GM20431 (cell line): ENCODE measurements around the gene HOXA2.

Experiments used
- in situ Hi-C: fragments of 300-500 bp; cut with MseI, MboI; formaldehyde crosslinking; loops from one replicate; pipeline ENCODE4 v1.15.0; 2020; ENCODE audit warnings: low sequenced_read_pairs; ENCODE audit not compliant: unreplicated experiment

The HOXA2 gene

DNA sequence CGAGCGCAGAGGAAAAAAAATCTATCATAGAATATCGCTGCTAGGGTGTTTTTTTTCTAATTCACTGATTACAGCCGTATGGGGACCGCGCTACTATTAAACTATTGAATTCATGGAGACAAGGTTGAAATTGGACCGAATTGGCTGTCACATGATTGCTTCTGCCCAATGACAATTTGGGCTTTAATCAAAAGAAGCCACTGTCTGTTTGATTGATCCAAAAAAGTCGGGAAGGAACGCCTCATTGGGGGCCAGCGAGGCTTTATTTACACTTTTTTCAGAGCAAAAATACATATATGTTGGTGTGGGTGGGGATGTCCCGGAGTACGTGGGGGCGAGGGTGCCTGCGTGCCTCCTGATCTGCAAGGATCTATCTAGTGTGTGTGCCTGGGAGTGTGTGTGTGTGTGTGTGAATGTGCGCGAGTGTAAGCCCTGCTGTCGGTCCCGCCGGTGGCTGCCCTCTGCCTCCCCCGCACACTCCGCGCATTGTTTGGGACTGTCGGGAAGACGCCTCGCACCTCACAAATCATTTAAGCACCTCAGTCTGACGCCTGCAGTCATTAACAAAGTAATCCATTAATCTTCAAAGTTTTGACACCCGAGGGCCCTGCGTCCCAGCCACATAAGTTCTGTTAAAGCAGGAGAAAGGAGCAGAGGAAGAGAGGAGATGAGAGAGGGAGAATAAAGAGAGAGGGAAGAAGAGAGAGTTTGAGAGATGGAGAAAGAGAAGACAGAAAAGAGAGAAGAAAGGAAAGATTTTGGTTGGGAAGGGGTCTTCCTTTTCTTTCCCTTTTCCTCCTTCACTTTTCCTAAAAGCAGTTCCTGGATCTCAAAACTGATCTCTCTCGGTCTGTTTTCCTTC is at the start of gene HOXA2:
HOXA2 (minus strand) TSS at position 103 of the 862 bp plus-strand sequence. CDS start 183 bp downstream, outside the sequence.
- in situ Hi-C loops: no loop called here

DNA sequence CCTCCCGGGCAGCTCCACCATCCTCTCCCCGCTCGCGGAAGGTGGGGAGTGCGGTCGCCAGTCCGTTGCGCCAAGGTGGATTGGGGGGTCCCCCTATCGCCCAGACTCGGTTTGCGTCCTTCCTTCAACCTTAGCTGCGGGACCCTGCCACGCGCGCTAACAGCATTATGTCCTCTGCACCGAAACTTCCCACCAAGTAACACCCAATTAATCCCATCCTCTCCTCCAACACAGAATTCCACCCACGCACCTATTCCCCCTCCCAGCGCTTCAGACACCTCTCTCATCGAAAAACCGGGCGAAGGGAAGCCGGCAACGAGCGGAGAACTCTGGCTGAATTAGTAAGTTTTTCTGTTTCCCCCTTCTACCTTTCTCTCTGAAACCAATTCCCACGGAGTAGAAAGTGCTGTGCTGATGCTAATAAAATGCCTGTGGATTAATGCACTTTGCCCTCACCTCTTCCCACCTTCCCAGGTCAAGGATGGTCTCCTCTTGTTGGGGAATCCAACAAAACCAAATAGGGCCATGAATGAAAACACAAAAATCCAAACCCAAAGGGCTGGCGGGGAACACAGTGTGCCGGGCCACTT is 49.0 kb upstream of the HOXA2 start:
- in situ Hi-C loops: loop anchor here (25.0 kb wide), 2 partner anchors 764 to 1289 kb away; no protein-coding TSS in a partner anchor

DNA sequence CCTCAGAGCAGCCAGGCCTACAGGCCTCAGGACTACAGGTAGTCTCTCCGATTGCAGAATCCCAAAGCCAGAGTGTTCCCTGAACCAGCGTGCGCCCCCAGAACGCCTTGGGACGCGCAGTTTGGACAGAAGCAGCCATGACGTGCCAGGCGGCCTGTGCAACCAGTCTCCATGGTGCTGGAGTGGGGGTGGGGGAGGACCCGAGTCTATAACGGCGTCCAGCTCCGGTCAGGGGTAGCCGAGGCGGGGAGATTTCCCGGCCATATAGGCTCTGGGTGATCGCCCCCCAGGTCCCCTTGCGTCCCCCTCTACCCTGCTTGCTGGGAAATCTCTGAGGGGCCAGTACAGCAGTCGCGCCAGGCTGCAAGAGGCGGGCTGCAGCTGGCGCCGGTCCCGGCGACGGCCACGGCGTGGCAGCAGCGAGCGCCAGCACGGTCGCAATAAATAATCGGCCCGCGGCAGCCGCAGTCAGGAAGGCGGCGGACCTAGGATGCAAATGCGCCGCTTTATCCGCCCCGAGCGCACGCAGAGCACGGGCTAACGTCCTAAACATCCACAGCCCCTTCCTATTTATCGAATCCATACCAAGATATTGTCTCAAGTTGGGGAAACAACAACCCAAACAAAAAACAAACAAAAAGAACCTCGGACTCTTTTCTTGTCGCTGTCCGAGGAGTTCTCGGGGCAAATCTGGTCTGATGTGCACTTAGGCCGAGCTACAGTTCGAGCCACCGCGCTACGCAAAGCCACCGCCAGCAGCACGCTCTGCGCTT is 48.3 kb upstream of the HOXA2 start:
- in situ Hi-C loops: loop anchor here (25.0 kb wide), 2 partner anchors 763 to 1288 kb away; no protein-coding TSS in a partner anchor

DNA sequence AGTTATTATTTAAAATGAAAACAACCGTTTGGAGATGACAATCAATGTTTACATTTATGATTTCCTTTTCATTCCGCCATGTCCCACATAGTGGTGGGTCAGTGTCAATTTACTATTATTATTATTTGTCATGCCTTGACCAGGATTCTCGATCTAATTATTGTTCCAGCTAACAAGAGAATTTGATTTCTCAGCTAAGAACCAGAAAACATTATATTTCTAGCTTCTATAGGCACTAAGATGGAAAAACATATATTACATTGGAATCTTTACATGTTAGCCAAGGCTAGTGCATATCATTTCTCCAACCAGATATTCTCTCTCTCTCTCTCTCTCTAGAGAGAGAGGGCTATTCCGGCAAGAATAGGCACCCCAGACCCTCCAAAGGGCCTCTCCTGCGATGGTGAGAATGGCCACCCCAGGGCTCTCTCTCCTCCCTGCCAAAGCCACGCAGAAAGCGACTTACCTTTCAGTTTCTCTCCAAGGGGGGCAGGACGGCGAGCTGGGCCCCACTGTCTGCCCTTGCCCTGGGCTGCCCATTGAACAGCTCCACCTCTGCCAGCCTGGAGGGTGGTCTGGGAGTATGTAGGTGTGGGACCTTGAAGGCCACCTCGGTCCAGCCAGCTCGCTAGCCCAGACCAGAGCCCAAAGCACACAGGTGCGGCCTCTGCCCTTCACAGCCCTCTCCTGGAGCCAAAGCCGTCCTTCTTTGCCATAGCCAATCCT is 47.5 kb upstream of the HOXA2 start:
- in situ Hi-C loops: loop anchor here (25.0 kb wide), 2 partner anchors 763 to 1288 kb away; no protein-coding TSS in a partner anchor

DNA sequence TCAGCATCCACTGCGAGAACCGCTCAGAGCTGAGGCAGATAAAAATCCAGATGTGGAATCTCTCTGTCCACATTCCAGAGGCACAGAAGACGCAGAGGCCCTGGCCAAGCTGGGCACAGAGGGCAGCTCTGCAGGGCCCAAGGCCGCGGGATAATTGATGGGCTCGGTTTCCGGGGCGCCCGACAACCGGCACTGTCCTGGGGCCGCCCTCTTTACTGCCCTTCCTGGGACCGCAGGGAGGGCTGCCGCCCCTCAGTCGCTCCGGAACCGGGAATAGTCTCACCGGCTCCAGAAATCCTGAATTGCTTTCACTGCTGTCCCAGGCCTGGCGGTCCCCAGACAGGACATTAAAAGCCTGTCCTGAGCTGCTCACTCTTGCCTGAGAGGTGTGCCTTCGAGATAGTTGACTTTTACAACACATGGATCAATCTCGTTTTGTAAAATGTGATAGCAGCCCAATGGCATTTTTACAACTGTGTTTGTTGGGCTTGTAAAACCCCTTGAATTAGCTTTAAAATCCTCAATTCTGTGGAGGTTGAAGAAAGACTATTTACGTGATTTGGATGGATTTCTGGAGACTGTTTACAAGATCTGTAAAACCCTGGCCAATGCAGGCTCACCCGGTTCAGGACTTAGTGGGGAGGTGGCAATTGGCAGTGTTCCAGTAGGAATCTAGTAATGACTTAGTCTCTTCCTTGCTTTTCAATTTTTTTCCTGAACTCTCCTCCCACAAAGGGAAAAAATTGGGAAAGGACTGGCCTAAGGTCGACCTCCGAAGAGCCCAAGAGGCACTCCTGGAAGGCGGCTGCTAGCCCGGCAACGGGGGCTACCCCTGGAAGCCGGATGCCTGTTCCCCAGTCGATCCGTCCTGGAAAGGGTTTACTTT is 46.5 kb upstream of the HOXA2 start:
- in situ Hi-C loops: no loop called here

DNA sequence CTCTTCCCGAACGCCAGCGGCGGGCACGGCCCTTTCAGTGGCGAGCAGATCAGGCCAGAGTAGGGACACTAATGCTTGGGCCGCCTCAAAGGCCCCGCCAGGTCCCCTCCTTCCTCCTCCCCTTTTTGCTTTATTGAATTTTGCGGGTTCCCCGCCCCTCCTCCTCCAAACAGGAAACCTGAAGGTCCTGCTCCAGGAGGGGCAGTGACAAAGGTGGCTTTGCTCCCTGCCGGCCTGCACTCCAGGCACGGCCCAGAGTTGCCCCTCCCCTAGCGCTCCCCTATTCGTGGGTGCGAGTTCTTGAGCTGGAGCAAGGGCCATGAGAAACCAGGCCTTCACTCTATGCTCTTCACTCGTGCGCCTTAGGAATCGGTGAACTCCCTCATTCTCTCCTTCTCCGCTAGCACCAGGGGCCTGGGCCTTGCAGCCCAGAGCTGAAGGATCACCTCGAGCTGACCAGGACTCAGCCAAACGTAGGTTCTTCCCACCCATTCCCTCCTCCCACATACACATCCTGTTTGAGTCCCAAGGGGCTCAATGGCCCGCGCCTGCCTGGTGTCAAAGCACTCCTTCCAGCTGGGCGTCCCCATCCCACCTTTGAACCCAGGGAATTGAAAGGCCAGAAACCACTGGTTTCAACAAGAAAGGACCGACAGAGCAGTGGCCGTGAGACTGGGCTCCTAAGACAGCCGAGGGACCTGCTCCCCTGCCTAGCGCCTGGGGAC is 45.7 kb upstream of the HOXA2 start:
- in situ Hi-C loops: no loop called here

DNA sequence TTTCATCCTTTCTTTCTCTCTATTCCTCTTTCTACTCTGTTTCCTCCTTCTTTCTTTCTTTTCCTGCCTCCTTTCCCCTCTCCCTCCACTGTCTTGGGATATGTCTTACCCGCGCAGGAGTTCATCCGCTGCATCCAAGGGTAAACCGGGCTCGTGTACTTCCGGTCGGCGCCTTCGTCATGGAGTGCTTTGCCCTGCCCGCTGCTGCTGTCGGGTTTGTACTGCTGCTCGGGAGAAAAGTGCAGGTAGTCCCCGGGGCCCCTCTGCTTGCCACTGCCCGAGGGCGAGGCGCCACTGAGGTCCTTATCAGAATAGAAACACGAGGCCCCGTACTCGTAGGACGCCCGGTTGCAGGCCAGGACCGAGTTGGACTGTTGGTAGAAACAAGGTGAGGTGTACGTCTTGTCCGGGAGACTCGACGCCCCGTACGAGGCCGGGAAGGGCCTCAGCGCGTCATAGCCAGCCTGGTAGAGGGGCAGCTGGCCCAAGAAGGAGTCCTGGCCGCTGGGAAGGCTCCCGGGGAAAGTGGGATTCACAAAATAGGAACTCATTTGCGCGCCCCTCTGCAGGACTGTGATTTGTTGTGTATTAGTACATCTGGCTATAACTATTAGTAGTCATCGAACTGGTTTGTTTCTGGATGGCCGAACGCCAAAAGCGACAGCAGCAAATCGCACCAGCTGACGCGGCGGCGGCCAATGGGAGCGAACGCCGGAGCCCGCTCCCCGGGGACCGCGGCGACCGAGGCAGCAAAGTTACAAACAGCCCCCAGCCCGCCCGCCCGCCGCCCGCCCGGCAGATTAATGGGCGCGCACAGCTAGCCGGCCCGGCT is 44.9 kb upstream of the HOXA2 start, which contains the start of gene HOXA6:
HOXA6 (minus strand) TSS at position 576 of the 832 bp plus-strand sequence; CDS start at position 551, 25 bp downstream.
- in situ Hi-C loops: no loop called here

DNA sequence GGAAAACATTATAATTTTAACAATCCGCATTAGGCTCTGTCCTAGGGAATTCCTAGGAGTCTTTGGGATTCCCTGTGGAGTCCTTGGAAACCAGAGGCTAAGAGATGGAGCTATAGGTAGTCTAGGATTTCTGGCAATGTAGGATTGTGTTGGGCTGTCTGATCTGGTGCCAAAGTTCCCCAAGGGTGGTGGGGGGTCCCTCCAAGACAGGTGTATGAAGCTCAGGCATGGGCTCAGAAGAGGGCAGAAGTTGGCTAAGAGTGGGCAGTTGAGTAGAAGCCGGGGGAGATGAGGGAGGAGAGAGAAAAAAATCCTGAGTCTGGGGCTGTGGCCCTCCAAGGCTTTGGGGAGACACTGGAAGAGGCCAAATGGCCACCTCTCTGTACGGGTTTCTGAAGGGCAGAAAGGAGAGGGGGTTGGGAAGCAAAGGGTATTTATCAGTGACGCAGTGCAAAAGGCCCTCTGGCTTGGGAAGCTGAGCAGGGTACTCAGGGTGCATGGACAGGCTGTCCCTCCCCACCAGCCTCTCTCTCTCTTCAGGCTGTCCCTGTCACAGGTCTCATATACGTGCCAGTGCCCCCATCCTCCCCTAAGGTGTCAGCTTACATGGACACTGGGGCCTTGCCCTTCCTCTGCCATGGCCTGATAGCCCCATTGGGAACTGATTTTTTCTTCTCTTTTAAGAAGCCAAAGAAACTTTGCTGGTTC is 44.2 kb upstream of the HOXA2 start:
- in situ Hi-C loops: no loop called here

DNA sequence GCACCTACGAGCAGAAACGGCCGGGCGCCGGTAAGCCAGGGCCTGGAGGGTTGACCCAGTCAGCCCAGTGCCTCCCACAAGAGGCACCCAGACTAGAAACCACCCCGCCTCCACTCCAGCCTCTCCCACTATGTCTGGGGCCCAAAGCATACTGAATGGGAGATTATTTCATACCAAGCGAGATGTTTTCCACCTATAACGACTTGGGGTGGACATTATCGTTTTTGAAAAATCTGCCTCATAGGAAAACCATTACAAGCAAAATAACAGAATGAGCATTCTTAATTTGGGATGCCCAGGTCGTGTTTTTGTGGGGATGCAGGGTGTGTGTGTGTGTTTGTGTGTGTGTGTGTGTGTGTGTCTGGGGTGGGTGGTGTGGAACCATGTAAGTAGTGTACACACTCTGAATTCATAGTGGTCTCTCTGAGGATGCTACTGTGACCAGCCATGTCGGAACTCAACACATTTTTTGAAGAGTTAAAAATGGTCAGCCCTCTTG is 43.5 kb upstream of the HOXA2 start:
- in situ Hi-C loops: no loop called here

DNA sequence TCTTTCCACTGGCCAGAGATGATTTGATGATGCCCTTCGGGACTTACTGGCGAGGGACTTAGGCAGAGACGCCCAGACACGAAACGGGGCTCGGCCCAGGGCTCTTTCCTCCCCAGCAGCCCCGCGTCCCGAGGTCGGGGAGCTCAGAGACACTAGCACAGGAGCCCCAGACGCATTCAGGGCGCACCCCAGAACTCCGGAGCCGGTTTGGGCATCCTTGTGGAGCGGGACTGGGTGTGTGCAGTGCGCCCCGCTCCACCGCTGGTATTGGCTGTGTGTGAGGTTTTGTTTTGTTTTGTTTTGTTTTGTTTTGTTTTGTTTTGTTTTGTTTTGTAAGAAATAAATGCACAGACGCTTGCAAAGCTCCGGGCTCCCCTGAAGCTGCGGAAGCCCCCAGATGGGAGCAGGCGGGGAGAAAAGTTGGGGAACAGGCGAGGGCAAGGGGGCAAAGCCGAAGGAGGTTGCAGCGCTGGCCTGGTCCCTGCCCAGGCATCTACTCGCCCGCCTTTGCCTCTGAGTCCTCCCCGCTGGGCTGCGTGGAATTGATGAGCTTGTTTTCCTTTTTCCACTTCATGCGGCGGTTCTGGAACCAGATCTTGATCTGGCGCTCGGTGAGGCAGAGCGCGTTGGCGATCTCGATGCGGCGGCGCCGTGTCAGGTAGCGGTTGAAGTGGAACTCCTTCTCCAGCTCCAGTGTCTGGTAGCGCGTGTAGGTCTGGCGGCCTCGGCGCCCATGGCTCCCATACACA is 42.9 kb upstream of the HOXA2 start:
- in situ Hi-C loops: no loop called here

DNA sequence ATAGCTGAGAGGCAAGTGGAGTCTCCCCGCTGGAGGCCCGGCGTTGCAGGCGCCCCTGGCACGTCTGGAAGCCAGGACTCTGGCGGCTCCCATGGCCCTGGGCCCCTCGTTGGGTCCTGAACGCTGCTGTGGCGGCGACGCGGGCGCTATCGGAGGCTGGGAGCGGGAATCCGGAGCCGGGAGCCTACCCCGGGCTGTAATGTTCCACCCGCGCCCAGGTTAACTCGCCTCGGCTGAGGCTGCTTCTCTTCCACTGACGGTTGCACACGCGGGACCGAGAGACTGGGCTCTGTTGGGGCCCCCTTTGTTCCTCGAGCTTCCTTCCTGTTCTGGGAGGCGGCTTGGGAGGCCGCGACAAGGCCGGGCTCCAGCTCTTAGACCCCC is 42.3 kb upstream of the HOXA2 start:
- in situ Hi-C loops: no loop called here

DNA sequence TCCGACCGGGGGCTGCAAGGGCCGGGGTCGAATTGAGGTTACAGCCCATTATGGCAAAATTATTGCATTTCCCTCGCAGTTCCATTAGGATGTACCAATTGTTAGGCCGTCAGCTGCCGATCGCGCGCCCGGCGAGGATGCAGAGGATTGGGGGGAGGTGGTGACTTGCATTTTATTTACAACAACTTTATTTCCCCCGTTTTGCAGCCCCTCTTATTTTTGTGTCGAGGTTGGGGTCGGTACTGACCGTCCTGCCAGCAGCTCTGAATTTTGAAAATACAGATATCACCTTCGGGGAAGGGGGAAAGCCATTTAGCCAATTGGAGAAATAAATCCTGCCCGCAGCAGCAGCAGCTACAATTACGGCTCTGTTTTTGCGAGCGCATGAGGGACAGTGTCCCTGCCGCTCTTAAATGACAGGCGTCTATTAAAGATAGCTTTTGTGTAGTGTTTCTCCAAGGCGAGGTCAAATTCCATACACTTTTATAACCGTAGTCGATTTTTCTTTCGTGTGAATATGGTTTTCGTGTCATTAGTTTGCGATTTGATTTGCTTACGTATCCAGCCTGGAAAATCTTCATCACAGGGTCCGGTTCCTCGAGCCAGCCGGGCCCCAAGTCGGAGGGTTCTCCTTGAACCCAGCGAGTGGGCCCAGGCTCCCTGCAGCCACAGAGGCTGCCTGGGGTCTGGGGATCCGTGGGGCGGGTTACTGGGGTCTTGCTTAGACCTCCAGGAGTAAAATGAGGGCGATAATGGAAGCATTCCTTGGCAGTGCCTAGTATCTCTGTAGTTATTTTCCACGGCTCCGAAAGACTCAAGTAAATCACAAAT is 41.7 kb upstream of the HOXA2 start:
- in situ Hi-C loops: no loop called here

DNA sequence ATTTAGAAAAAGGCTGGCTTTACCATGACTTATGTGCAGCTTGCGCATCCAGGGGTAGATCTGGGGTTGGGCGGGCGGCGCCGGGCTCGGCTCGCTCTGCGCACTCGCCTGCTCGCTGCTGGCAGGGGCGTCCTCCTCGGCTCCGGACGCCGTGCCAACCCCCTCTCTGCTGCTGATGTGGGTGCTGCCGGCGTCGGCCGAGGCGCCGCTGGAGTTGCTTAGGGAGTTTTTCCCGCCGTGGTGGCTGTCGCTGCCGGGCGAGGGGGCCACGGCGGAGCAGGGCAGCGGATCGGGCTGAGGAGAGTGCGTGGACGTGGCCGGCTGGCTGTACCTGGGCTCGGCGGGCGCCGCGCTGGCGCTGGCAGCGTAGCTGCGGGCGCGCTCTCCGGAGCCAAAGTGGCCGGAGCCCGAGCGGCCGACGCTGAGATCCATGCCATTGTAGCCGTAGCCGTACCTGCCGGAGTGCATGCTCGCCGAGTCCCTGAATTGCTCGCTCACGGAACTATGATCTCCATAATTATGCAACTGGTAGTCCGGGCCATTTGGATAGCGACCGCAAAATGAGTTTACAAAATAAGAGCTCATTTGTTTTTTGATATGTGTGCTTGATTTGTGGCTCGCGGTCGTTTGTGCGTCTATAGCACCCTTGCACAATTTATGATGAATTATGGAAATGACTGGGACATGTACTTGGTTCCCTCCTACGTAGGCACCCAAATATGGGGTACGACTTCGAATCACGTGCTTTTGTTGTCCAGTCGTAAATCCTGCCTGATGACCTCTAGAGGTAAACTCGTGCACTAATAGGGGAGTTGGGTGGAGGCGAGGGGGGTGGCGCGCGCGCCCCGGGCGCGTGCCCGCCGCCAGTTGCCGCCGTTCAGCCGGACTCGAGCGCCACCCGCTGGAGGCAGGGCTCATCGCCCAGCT is 40.8 kb upstream of the HOXA2 start, which contains the start of gene HOXA5:
HOXA5 (minus strand) TSS at position 659 of the 927 bp plus-strand sequence; CDS start at position 585, 74 bp downstream.
- in situ Hi-C loops: no loop called here

DNA sequence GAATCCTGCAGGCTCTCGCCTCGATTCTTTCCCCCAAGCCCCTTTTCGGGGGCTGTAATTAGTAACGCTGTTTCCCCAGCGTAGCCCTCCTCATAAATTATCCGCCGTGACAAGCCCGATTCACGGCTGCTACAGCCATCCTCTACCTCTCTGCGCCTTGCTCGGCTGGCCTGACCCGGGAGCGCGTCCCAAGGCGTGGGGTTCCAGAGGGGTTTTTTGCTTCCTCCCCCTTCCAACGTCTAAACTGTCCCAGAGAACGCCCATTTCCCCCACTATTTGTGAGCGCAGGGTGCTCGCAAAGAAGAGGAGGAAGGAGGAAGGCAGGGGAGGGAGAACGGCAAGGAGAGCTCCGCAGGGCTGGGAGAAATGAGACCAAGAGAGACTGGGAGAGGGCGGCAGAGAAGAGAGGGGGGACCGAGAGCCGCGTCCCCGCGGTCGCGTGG is 40.1 kb upstream of the HOXA2 start:
- in situ Hi-C loops: no loop called here
